GM12801 (cell line): ENCODE measurements around the gene CTXND1.

ENCODE experiments used
- CTCF ChIP-seq: IDR thresholded peaks from one replicate; pipeline ENCODE4 v1.5.1; 2011; ENCODE audit warnings: control low read depth; ENCODE audit not compliant: insufficient read length; ENCODE audit errors: extremely low read depth

The CTXND1 gene

DNA sequence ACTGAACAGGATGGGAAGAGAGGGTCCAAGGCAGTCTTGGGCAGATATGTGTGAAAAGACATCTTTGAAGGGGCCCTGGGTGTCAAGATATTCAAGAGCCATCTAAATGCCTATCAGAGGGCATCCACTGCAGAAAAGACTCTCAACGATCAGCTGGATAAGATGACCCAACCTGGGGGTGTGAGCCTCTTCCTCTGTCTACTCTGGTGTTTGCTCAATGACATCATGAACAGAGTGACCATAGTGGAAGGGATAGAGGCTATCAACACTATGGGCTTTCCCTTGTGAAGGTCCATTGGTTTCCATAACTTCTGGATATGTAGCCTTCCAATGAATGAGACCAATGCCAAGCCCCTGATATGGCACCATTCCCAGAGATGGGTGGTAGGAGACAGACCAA is 57.1 kb downstream of the CTXND1 start:
- no peak for TF ChIP-seq CTCF

GRCh38 chr15:80194186-80194585 is 57.8 kb downstream of the CTXND1 start:
- TF ChIP-seq CTCF = no peak

DNA sequence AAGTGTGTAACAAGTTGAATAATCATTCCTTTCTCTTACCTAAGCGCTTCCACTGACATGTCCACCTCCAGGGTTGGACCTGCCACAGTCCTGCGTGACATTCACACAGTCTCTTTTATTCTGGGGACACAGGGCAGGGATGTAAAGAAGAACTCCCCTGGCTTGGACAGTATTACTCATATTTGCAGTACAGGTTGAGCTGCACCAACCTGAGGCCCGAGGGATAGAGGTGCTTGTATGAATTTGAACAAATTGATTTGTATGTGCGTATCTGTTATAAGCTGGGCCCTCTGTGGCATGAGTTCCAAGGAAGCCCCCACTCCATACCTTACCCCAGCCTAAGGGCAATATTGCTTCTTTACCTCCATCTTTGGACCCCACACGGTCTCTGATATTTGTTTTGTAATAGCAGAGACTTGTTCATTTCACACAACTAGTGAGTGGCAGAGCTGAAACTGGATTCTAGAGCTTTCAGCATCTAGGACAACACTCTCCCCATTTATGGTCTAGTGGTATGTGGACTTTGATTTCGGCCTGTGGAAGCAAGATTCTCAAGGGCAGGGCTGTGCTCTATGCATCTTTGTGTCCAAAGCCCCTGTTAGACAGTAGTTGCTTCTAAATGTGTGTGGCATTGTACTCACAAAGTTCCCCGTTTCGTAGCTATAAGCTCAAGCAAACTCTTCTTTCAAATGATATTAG is 60.0 kb downstream of the CTXND1 start:
- TF ChIP-seq CTCF = no peak

DNA sequence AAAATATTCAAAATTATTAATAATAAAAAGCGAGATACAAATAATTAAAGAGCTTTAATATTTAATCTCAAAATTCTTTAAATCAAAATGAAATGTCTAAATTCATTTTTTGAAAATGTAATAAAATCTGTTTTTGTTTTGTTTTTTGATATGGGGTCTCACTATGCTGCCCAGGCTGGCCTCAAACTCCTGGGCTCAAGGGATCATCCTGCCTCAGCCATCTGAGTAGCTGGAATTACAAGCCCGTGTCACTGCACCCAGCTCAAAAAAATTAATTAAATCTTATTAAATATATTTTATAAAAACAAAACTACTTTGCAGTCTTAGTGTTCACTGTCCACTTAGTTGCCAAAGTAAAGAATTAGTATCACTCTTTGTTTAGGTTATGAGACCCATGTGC is 60.8 kb downstream of the CTXND1 start:
- no peak for TF ChIP-seq CTCF

- no peak for TF ChIP-seq CTCF
Observed at GRCh38 chr15:80188251-80188650, 63.8 kb downstream of the CTXND1 start.

GRCh38 chr15:80186597-80186996 is 65.4 kb downstream of the CTXND1 start:
- no peak for TF ChIP-seq CTCF

DNA sequence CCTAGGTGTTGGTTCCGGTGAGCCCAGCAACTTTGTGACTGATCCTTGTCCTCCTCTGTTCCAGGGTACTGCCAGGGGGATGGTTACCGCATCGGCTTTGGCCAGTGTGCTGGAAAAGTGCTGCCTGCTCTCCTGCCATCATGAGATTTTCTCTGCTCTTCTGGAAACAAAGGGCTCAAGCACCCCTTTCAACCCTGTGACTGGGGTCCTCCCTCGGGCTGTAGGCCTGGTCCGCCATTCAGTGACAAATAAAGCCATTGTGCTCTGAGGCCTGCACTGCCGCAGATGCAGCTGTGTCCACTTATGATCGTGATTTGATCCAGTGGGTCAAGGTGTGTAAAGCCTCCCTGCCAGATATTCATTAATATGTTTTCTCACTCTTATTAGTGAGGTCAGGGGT is 65.9 kb downstream of the CTXND1 start:
- TF ChIP-seq CTCF = no peak

DNA sequence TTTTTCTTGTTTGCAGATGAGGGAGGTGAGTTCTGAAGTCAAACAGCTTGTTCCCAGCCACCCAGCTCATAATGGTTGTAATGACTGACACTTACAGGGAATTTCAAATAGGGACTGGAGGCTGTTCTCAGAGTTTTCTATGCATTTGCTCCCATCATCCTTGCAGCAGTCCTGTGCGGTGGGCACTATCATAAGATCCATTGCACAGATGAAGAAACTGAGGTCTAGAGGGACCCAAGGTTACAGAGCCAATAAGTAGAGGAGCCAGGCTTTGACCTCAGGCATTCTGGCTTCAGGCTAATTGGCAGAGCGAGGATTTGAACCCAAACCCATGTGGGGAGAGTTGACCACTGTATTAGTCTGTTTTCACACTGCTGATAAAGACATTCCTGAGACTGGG is 66.9 kb downstream of the CTXND1 start:
- TF ChIP-seq CTCF = no peak
